AG04450 (cell line): ENCODE data around the gene TXNIP. TPM values are rescaled to one million over a fixed set of nuclear protein-coding genes. Genes with fewer than 3 reads are reported as not detected.

Experiments used
- CTCF ChIA-PET: fragments of 300-600, 350-600 bp; formaldehyde crosslinking; extraction: SDS; loops from one replicate; lab custom pipeline; 2022; ENCODE audit warnings: antibody characterized with exemption, inconsistent platforms; lab: Charles Lee
- POLR2A ChIA-PET: fragments of 350-600 bp; formaldehyde crosslinking; extraction: SDS; loops from one replicate; lab custom pipeline; 2021; ENCODE audit warnings: antibody characterized with exemption, inconsistent platforms; lab: Yijun Ruan, JAX
- DNase-seq: peaks from one replicate; pipeline ENCODE4 v3.0.0-alpha.2; 2011; ENCODE audit warnings: low read depth, low spot score
- H3K27ac ChIP-seq: one replicate; pipeline ENCODE4 v1.5.1; 2012; ENCODE audit warnings: low read depth, low read length, control low read depth
- H3K27me3 ChIP-seq: one replicate; pipeline ENCODE4 v1.6.0; 2012; ENCODE audit warnings: low read length; ENCODE audit not compliant: control insufficient read depth, insufficient read depth
- H3K4me3 ChIP-seq: 2 replicates; pipeline ENCODE4 v1.5.1; 2011; ENCODE audit warnings: mild to moderate bottlenecking, low read depth, low read length, control low read depth
- H3K9me3 ChIP-seq: 2 replicates; pipeline ENCODE4 v1.5.1; 2012; ENCODE audit warnings: low read length; ENCODE audit not compliant: control insufficient read depth, insufficient read depth
- polyA plus RNA-seq: library from polyadenylated mRNA; depleted of rRNA; stranded (reverse); fragments of >200 nt; gene quantifications from 2 replicates; pipeline ENCODE4 v1.2.3, GENCODE V29; 2011
- TF ChIP-seq, protein P1 (sequence below): IDR thresholded peaks from 2 replicates; pipeline ENCODE4 v1.5.1; 2011; ENCODE audit warnings: low read depth, low read length, control low read depth, inconsistent platforms

The TXNIP gene
- polyA plus RNA-seq, 1 experiment, result 229 TPM

- no peak for DNase-seq
- H3K9me3 ChIP-seq, result no peaks in the 10 kb centered on the region
- peak overlapping the region; percentile 97 for H3K27ac ChIP-seq
- no peaks in the 10 kb centered on the region for H3K27me3 ChIP-seq
- ChIA-PET CTCF (interaction anchor here (0.6 to 6.3 kb wide), 18 partner anchors 10 to 187 kb away, joined by 3 to 218 read pairs (median 8); partner anchors contain the start of genes ANKRD34A, HJV, ITGA10 and LIX1L), POLR2A (interaction anchor here (1.8 to 2.4 kb wide), 2 partner anchors 19 to 51 kb away, joined by 8 to 9 read pairs; partner anchors contain the start of genes RBM8A and TXNIP)
- TF ChIP-seq, protein P1, sequence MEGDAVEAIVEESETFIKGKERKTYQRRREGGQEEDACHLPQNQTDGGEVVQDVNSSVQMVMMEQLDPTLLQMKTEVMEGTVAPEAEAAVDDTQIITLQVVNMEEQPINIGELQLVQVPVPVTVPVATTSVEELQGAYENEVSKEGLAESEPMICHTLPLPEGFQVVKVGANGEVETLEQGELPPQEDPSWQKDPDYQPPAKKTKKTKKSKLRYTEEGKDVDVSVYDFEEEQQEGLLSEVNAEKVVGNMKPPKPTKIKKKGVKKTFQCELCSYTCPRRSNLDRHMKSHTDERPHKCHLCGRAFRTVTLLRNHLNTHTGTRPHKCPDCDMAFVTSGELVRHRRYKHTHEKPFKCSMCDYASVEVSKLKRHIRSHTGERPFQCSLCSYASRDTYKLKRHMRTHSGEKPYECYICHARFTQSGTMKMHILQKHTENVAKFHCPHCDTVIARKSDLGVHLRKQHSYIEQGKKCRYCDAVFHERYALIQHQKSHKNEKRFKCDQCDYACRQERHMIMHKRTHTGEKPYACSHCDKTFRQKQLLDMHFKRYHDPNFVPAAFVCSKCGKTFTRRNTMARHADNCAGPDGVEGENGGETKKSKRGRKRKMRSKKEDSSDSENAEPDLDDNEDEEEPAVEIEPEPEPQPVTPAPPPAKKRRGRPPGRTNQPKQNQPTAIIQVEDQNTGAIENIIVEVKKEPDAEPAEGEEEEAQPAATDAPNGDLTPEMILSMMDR, result no peak
- no peak overlapping the region; the same call in 1 of the 2 replicates for H3K4me3 ChIP-seq
These were observed 17.9 kb downstream of the TXNIP start for GRCh38 chr1:145978471-145978853.

DNA sequence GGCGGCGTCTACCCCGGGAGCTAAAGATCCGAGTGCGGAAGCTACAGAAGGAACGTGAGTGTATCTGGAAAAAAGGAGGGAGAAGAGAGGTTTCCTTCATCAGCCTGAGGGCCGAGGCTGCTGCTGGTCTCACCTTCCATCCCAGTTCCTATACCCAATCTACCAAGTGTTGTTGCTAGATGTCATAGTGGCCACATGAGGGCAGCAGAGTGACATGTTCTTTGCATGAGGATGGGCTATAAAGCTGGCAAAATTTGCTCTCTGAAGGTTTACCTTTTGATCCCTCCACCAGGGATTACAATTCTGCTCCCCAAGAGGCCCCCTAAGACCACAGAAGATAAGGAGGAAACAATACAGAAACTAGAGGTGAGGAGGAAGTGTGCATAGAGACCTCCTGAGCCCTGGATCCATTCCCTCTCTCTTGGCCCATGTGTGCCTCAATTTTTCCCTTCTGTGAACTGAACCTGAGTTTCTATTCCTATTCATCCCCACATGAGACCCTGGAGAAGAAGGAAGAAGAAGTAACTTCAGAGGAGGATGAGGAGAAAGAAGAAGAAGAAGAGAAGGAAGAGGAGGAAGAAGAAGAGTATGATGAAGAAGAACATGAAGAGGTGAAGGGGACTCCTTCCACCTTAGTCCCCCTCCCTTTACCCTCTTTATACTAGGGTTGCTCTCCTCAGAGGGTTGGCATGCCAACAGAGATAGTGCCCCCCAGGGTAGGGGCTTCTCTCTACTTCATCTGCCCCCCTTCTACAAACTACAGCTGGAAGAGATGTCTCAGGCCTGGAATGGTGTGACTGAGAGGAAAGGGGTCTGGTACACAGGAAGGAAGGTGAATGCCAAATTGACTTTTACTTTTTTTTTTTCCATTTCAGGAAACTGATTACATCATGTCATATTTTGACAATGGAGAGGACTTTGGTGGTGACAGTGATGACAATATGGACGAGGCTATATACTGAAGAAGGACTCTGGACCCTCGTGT lies 18.6 kb downstream of the TXNIP start:
- POLR2A ChIA-PET, result interaction anchor here (0.9 to 2.4 kb wide), 3 partner anchors 19 to 51 kb away, joined by 3 to 9 read pairs (median 8); partner anchors contain the start of genes RBM8A and TXNIP
- Histone ChIP-seq H3K27me3 (no peaks in the 10 kb centered on the region), H3K27ac (peak overlapping the region; percentile 97), H3K4me3 (no peak overlapping the region), H3K9me3 (no peaks in the 10 kb centered on the region)
- peak; percentile 63 for DNase-seq
- TF ChIP-seq, protein P1, result peak; percentile 88
- CTCF ChIA-PET, result interaction anchor here (0.6 to 6.3 kb wide), 38 partner anchors 10 to 269 kb away, joined by 3 to 218 read pairs (median 5); partner anchors contain the start of genes ANKRD34A, HJV, LIX1L and NUDT17

DNA sequence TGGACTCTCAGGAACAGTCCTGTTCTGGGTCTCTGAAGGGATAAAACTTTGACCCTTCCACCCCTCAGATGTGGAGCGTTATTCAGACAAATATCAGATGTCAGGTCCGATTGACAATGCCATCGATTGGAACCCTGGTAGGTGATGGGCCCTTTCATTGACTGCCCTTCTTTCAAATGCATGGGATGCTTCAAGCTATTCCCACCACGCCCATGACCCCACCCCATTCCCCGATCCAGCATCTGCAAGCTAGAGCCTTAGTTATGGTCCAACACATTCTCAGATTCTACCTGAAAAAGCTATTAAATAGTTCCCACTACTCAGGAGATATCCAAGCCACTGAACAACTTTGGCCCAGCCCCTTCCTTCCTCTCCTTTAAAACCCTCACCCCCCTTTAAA lies 19.4 kb downstream of the TXNIP start:
- Histone ChIP-seq H3K27me3 (no peaks in the 10 kb centered on the region), H3K27ac (no peak overlapping the region), H3K4me3 (no peak overlapping the region), H3K9me3 (no peaks in the 10 kb centered on the region)
- CTCF ChIA-PET, result interaction anchor here (0.6 to 6.3 kb wide), 25 partner anchors 9 to 268 kb away, joined by 3 to 218 read pairs (median 7); partner anchors contain the start of genes ANKRD34A, HJV, LIX1L and NUDT17
- POLR2A ChIA-PET, result interaction anchor here (0.9 kb wide), 1 partner anchor 31 kb away, joined by 3 read pairs; no protein-coding TSS in a partner anchor
- TF ChIP-seq, protein P1, result no peak
- no peak for DNase-seq

DNA sequence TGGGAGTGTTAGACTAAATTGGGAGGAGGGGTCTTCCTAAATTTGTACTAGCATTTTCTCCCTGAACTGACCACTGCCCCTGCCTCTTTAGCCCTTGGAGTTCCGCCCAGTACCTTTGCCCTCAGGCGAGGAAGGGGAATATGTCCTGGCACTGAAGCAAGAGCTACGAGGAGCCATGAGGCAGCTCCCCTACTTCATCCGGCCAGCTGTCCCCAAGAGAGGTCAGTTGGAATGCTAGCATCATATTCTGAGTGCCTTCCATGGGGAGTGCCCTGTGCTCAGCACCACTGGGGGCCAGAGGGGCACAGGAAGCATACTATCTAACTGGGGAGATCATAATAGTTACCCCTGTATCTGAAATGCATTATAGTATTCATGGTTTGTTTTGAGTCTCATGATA lies 21.2 kb downstream of the TXNIP start:
- POLR2A ChIA-PET, result no interaction called here
- TF ChIP-seq, protein P1, result no peak
- Histone ChIP-seq H3K9me3 (no peaks in the 10 kb centered on the region), H3K4me3 (no peak overlapping the region), H3K27me3 (no peaks in the 10 kb centered on the region), H3K27ac (no peak overlapping the region)
- DNase-seq, result no peak
- CTCF ChIA-PET, result interaction anchor here (6.3 kb wide), 1 partner anchor 34 kb away, joined by 218 read pairs; no protein-coding TSS in a partner anchor
